NCI-H2107 treated with DMSO at 0.1 percent for 48 hours (cell line): Measurements from ENCODE around the gene SLC18A3.
A peak's percentile ranks its signal among the peaks of the same experiment; 100 is the strongest.

Experiments
- DNase-seq: peaks from one replicate; lab custom pipeline; 2025; ENCODE audit not compliant: unreplicated experiment; lab: John Stamatoyannopoulos, UW

Gene SLC18A3

GRCh38 chr10:49610114-49610457 is at the start of gene SLC18A3:
TSS of gene SLC18A3 (plus strand) at chr10:49610310. CDS start at chr10:49610741, 431 bp downstream.
- no peak for DNase-seq

- no peak for DNase-seq
Observed at GRCh38 chr10:49560526-49560925, 49.6 kb upstream of the SLC18A3 start.

GRCh38 chr10:49562893-49563292 is 47.2 kb upstream of the SLC18A3 start:
- no peak for DNase-seq

- DNase-seq, result no peak
Observed at GRCh38 chr10:49564461-49565009, 45.6 kb upstream of the SLC18A3 start.

- DNase-seq, result no peak
Observed at GRCh38 chr10:49567810-49568209, 42.3 kb upstream of the SLC18A3 start.

GRCh38 chr10:49568235-49568634 is 41.9 kb upstream of the SLC18A3 start:
- no peak for DNase-seq

GRCh38 chr10:49569031-49569631 is 41.0 kb upstream of the SLC18A3 start:
- DNase-seq, result no peak

- no peak for DNase-seq
Observed at GRCh38 chr10:49571388-49571787, 38.7 kb upstream of the SLC18A3 start.

GRCh38 chr10:49572594-49573114 is 37.5 kb upstream of the SLC18A3 start:
- DNase-seq, result no peak

GRCh38 chr10:49575489-49576072 is 34.5 kb upstream of the SLC18A3 start:
- DNase-seq, result no peak

- DNase-seq, result no peak
Observed at GRCh38 chr10:49577182-49577925, 32.8 kb upstream of the SLC18A3 start.

GRCh38 chr10:49578392-49578791 is 31.7 kb upstream of the SLC18A3 start:
- DNase-seq, result no peak

GRCh38 chr10:49579621-49580020 is 30.5 kb upstream of the SLC18A3 start:
- no peak for DNase-seq

- no peak for DNase-seq
Observed at GRCh38 chr10:49585387-49585786, 24.7 kb upstream of the SLC18A3 start.

- no peak for DNase-seq
Observed at GRCh38 chr10:49587981-49588380, 22.1 kb upstream of the SLC18A3 start.

- peak; percentile 13 for DNase-seq
Observed at GRCh38 chr10:49592726-49593563, 17.2 kb upstream of the SLC18A3 start.

- DNase-seq, result no peak
Observed at GRCh38 chr10:49593564-49593875, 16.6 kb upstream of the SLC18A3 start.

- DNase-seq, result no peak
Observed at GRCh38 chr10:49593998-49594397, 16.1 kb upstream of the SLC18A3 start.

- DNase-seq, result peak; percentile 43
Observed at GRCh38 chr10:49594594-49594993, 15.5 kb upstream of the SLC18A3 start.

GRCh38 chr10:49595003-49595712 is 15.0 kb upstream of the SLC18A3 start:
- DNase-seq, result no peak
